RPMI7951 (cell line): ENCODE data around the gene ETV5. TPM values are rescaled to one million over a fixed set of nuclear protein-coding genes. Genes with fewer than 3 reads are reported as not detected.

Experiments used
- DNase-seq: peaks from one replicate; pipeline ENCODE4 v3.0.0-alpha.2; 2012; ENCODE audit warnings: low read depth
- total RNA-seq: library from RNA; depleted of rRNA; stranded (reverse); fragments of >200 nt; shearing (Covaris generic); gene quantifications from 2 replicates; pipeline ENCODE4 v1.2.3, GENCODE V29; 2014

ETV5 gene
- total RNA-seq, 1 experiment from 2014 or later = 81.2 TPM

DNA sequence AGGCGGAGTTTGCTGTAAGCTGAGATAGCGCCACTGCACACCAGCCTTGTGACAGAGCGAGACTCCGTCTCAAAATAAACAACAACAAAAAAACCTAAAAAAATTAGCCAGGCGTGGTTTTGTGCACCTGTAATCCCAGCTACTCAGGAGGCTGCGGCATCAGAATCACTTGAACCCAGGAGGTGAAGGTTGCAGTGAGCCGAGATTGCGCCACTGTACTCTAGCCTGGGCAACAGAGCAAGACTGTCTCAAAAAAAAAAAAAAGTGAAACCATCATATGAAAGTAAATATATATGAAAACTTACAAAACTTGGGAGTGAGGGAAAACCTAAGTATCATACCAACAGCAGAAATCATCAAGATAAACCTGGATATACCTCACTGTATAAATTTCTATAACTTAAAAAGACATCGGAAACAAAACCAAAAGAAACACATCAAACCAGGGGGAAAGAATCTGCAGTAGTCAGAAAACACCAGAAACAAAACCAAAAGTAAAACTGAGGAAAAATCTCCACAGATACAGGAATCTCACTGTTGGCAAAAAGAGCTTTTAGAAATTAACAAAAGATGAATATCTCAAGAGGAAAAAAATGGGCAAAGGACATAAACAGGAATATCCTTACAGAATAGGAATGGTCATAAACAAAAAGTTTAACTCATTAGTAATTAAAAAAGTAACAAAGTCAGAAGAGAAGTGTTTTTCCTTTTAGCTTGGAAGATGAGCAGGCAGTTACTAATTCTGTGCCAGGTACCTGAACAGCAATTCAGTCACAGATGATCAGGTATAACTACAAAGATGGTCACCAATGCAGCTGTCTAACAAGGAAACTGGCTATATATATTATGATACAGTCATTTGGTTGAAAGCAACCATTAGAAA, 41.3 kb downstream of the ETV5 start:
- no peak for DNase-seq

DNA sequence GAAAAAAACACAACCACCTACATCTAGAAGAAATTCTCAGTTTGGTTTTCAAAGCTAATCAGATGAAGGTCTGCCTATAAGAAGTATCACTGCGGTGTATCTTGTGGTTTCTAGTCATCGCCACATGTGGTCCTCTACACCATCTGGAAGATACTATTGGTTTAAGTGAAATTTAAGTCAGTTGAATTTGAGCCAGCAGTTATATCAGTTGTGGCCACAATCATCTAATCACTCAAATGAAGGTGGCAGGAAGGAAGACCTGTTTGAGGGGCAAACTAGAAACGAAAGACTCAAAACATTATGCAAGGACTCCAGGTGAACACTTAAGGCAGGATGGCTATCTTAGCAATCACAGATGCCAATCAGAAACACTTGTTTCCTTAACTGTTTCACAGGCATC, 48.7 kb downstream of the ETV5 start:
- no peak for DNase-seq

DNA sequence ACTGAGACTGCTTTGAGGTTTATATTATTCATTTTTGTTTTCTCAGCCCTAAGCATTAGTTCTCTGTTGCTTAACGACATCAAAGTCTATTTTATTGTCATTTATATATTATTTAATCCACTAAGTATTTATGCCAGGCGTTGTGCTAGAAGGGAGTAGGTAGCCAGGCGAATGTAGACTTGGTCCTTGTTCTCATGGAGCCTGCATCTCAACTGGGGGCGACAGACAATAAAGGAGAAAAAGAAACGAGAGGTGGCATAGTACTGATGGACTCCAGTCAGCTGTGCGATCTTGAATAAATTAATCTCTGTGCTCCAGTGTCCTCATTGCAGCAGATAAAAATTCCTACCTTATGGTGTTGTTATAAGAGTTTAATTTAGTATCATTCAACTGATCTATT, 49.7 kb downstream of the ETV5 start:
- no peak for DNase-seq

DNA sequence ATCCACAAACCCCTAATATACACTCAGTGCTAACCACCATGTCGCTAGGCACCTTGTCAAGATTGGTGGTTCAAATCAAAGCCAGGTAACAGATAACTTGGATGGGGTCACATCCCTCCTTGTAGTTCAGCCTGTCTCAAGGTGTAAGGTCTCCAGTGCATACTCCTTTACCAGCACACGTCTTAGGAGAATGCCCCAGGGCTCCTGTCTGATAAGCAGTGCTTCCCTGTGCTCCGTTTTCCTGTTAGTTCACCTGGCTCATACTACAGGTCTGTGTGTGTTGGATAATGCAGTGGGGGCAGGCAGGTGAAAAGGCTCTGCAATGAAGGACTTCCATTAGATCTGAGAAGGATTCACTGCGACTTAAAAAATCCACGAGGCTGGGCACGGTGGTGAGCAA, 50.7 kb downstream of the ETV5 start:
- DNase-seq = no peak

DNA sequence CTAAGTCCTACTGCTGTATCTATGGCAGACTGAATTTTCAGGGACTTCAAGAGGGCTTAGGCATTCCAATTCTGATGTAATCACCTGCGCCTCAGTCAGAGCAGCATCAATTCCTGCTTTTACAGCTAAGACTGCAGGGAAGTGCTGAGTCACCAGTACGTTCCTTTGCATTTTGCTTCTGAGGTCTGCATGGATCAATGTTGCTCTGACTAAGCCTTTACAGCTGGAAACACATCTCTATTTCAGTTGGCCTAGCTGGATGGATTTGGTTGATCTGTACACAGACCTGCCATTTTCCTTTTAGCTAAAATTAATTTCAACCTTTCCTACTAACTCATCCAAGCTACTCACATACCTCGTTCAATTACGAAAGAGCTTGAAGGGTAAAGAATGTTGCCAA, 51.3 kb downstream of the ETV5 start:
- peak; percentile 51 for DNase-seq

DNA sequence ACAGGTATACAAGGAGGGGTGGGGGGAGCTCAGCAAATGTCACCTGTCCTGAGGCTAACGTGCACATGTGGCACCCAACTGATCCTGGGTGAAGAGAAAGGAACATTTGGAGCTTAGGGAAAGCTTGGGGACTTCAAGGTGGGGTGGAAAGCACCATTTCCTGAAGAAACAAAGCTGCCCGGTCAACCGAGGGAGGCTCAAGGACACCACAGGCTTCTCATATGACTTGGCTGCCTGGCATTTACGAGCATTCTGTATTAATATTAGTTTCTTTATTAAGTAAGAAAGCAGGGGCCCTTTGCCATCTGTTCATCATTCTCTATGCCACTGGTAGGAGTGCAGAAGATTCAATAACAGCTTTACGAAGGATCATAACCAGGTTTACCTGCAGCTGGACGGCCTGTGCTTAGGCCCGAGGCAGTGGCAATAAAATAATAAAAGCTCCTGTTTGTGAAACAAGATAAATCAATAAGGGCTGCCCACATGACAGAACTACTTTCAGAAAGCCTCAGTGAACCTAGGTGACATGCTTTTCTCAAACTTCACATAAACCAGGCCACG, 54.0 kb downstream of the ETV5 start:
- DNase-seq = no peak

DNA sequence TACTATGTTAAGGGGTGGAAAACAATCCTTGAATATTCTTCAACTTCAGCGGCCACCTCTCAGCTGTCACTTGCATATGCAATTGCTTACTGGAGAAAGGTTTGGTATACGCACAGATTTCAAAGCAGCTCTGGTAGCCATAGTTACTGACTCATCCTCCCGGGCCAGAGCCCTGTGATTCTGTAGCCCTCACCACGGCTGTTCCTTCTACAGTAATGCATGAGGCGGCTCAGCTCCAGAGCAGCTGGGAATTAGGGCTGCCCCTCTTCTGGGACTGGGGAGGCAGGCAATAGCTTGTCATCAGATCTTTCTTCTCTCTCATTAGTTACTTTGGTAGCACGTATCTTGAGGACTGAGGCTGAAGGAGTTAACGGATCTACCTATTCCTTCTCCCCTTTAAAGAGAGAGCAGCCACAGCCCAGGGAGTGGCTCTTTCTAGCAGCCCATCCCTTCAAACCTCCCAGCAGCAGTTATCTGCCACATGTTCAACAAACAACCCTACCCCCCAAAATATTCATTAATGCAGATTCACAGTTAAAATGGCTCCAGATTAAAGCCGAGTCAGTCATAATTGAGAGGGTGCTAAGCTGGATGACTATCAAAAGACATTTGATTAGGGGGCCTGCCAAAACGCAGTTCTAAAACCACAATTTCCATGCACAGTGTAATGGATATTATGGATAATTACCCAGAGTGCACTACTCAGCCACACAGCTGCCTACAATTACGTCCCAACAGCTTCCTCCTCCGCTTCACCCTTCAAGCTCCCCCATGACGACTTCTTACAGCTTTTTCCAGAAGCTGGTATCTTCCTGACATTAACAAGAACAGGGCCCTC, 54.7 kb downstream of the ETV5 start:
- DNase-seq = no peak

DNA sequence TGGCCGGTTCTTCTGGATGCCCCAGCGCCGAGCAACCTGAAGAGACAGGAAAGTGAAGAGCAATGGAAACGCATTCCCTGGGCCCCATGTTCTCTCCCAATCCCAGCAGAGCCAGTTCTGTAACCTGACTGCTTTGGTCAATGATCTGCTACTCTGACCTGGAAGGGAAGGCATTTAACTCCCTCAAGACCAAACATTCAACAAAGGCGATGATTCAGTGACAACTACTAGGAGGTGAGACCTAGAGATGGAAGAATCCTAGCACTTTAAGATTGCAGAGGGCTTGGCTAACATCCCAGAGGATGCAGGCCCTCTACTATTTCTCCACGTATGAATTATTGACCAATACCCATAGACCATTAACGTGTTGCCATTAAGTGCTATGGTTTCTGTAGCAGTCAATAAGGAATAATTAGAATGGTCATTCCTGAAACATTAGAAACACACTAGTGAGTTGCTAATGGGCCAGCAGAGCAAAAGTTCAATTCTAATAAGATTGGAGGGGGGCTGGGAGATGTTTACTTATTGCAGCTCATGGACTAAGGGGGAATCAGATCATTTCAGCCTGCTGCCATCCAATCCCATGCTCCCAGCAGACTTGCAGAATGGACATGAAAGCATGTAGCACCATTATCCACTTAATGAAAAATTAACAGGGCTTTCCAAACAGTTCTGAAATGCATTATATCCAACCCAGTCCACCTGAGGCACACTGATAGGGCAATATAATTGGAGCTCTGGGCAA, 56.6 kb downstream of the ETV5 start:
- no peak for DNase-seq

DNA sequence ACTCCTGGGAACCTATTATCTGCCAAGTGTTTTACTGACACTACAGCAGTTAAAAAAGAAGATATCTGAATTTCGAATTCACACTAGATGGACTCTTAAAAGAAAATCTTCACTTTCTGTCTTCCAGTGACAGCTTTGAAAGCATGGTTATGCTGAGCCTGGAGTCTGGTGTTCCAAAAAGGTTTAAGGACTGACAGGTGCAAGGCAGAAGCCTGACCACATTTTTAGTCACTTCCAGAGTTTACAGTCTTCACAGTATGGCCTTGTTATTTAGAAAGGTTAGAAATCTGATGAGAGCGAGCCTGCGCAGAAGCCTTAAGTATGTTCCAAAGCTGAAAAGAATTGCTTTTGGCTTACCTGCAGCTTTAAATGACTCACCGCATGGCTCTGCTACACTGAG, 59.9 kb downstream of the ETV5 start:
- no peak for DNase-seq

DNA sequence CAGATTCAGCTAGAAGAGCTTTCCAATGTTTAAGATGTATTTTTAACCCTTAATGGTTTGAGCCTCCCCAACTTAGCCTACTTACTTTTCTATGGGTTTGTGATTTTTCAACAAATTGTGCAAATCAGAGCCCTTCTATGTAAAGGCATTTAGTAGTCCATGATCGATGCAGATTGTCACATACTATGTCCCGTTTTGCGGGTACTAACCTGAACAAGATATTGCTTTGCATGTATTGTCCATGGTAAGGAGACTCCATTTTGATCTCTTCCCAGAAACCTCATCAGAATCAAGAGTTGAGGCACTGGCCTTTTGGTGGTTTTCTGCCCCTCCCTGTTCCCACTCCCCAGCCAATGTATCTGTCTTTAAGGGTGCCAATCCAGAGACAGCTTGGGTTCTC, 60.8 kb downstream of the ETV5 start:
- DNase-seq = no peak

DNA sequence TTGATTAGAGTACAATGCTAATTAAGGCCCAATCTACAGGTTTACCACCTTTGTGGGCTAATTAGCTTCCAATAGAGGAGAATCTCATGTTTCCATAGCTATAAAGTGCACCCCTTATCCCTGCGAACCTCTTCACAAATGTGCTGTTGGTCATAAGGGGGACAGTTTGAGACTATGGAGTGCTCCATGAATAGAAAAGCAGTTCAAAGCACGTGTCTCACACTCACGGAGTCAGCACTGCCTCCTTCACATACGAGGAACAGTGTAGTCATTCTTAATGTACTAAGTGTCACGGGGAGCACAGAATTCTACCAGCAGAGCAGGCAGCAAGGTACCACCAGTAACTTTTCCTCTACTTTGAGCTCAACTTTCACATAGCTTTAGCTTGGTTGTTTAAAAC, 62.1 kb downstream of the ETV5 start:
- DNase-seq = no peak

DNA sequence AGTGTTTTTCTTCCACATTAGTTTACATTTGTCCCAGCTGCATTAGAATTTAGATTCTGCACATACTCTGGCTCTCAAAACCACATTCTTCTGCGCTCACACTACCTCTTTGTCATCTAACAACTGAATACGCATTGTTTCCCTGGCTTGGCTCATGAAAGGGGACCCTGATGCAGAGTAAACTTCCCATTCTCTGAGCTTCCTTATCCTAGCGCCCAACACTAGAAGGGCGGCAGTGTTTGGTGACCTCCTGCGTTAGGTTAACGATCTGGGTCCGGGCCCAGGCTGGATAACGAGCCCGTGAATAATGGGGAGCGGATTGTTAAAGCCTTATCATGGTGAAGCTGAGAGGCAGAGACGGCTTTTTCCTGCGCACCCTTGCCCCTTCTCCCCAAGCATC, 63.9 kb downstream of the ETV5 start:
- DNase-seq = peak; percentile 18

DNA sequence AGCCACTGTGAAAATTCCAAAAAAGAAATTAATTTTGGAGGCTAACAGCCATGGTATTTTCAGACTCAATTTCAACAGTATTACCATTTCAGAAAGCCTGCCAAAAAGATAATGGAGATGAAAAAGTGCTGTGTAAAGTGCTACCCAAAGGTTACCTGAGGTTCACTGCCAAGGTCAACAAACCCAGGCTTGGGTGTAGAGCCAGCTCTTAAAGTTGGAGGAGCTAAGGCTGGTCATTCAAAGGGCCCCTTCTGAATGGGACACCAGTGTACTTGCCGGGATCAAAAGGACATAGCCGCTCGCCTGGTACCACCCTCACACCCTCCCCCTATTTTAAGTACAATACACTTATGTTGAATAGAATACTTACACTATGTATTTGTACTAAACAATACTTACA, 64.5 kb downstream of the ETV5 start:
- no peak for DNase-seq

DNA sequence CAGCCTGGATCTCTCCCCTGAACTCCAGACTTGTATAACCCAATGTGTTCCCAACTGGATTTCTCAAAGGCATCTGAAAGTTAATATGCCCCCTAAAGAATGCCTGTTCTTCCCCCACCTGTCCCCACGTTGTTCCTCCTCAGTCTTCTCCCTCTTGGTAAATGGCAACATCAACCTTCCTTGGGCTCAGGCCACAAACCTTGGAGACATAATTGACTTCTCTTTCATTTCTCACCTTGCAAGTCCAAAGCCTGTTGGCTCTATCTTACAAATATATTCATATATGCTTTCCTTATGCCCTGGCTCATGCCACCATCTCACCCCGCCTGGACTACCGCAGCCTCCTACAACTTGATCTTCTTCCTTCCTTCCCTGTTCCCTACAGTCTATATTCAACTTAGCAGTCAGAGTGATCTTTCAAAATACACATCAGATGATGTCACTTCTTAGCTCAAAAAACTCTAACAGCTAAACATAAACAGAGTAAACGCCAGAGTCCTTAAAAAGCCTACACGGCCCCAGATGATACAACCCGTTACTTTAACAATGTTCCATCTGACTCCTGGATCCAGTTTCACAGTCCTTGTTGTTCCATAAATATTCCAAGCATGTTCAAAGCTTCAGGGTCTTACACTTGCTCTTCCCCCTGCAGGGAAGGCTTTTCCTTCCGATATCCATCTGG, 66.2 kb downstream of the ETV5 start:
- DNase-seq = no peak

DNA sequence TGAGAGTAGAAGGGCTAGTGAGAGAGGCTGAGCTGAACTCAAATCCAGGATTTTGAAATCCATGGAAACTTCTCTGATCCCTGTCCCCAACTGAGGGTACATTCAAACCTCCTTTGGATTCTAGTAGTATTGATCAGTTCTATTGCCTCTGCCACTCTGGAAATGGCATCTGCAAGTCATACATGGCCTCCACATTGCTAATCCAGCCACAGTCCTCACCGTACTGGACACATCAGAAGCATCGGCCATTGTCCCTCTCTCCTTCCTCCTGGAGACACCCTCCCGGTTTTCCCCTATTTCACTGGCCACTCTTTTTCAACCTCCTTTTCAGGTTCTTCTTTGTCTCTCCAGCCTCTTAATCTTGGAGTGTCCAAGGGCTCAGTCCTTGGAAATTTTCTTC, 66.9 kb downstream of the ETV5 start:
- no peak for DNase-seq

DNA sequence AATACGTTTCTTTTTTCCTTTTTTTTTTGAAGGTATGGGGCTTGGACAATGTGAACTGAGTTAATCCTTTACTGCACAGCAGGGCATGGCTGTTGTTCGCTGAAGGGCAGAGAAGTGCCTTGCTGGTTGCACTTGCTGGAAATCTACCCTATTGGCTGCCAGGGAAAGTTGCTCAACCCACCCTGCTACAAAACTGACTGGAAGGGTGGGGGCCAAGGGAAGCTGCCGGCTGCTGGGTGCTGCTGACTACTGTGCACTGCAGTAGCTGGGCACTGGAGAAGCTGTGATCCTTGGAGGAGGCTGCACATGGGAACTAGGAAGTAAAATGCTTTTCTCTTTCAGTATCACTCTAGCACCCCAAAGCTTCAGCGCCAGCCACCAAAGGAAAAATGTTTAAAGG, 70.5 kb downstream of the ETV5 start:
- no peak for DNase-seq

DNA sequence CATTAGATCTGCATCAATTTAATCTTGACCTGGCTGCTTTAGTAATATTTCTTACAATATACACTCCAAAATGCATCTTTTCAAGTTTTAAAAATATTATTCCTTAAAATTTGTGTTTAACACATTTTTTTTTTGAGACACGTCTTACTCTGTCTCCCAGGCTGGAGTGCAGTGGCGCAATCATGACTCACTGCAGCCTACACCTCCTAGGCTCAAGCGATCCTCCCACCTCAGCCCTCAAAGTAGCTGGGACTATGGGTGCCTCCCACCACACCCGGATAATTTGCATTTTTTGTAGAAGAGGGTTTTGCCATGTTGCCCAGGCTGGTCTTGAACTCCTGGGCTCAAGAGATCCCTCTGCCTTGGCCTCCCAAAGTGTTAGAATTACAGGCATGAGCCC, 73.6 kb downstream of the ETV5 start:
- DNase-seq = peak; percentile 57

DNA sequence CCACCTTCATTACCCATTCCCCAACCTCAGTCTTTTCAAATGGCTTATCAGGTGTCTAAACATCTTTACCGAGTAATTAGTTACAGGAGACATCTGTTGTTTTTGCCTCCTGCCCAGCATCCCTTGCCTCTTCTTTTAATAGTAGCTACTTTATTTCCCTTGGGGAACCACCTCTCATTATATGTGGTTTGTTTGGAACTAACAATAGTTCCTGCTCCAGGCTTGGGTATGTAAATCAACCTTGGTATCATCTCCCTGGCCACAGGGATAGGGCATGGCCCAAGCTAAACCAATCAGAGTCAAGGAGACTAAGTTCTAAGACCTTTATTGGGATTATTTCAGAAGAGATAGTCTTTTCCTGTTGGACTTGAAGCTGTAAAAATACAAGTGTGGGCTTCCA, 76.6 kb downstream of the ETV5 start:
- peak; percentile 36 for DNase-seq

DNA sequence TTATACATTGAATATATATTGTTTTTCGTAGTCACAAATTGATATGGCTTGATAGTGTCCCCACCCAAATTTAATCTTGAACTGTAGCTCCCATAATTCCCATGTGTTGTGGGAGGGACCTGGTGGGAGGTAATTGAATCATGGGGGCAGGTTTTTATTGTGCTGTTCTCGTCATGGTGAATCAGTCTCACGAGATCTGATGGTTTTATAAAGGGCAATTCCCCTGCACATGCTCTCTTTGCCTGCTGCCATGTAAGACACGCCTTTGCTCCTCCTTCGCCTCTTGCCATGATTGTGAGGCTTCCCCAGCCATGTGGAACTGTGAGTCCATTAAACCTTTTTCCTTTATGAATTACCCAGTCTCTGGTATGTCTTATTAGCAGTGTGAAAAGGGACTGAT, 82.9 kb downstream of the ETV5 start:
- peak; percentile 13 for DNase-seq

DNA sequence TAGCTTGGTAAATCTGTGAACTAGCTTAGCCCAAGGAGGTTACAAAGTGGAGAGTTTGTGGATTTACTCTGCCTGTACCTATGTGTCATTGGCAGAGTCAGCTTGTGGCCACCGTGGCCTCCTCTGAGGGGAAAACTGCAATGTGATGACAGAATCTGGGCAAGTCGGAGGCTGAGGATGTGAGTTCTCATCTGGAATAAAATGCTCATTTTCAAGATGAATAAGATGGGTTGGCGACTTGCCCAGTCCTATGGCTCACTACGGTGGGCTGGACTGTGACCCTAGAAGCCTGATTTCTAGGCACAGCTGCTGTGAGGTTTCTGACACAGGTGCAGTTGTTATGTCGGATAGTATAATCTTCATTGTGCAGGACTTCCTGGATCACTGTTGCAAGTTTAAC, 83.7 kb downstream of the ETV5 start:
- peak; percentile 79 for DNase-seq

DNA sequence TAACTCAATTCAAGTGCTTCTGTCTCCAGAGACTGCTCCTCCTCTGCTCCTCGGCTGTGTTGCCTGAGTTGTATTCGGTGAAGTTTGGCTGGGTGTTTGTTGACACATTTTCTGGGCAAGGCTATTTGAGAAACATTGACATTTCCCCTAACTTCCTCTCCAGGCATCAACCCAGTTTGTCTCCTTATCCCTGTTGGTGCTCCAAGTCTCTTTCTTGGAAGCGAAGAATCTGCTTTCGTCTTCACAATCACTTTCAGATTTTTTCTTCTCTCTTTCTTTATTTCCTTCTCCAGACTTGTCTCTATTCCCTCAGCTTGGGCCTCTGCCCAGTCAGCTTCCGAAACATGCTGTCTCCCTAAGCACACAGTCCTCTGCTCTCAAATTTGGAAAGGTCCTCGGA, 84.7 kb downstream of the ETV5 start:
- DNase-seq = no peak
